HG02840 (cell line): Measurements from ENCODE around the gene TTYH2.
"Not testable (repeated sequence)": the region's sequence is repeated elsewhere in the genome, so short reads cannot be mapped to it uniquely, and the experiment has no call there.

Experiments used
- ATAC-seq: cut with Tn5 transposase; IDR thresholded peaks from one replicate; pipeline ENCODE4 v1.9.1; 2021; ENCODE audit warnings: mild to moderate bottlenecking, moderate library complexity, moderate number of reproducible peaks; ENCODE audit not compliant: unreplicated experiment, low FRiP score

Gene TTYH2

GRCh38 chr17:74252211-74252610 is 38.8 kb downstream of the TTYH2 start:
- no peak for ATAC-seq

DNA sequence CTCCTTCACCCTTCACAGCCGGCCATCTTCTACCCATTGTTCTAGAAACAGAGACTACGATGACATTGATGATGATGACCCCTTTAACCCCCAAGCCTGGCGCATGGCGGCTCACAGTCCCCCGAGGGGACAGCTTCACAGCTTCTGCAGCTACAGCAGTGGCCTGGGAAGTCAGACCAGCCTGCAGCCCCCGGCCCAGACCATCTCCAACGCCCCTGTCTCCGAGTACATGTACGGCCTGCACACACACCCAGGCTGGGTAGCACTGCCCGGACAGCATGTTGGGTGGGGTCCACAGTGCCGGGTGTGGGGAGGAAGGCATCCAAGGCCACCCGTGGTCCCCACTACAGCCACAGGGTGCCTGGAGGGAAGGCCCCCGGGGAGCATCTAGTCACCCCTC is 39.7 kb downstream of the TTYH2 start:
- ATAC-seq = no peak

DNA sequence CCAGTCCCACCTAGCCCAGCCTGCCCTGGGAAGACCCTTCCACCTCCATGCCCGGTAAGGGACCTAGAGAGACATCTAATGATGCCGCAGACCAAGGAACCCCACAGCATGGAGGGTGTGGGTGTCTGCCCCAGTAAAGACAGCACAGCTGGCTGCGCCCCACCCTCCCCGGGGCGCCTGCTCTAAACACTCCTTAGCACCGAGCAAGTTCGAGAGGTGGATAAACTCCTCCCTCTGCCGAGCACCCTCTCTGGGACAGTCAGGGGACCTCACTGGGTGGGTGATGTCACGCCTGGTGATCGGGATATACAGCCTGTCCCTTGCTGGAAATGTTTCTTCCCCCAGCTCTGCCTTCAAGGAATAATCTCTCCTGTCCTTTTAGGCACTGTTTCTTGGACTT is 43.9 kb downstream of the TTYH2 start:
- no peak for ATAC-seq

DNA sequence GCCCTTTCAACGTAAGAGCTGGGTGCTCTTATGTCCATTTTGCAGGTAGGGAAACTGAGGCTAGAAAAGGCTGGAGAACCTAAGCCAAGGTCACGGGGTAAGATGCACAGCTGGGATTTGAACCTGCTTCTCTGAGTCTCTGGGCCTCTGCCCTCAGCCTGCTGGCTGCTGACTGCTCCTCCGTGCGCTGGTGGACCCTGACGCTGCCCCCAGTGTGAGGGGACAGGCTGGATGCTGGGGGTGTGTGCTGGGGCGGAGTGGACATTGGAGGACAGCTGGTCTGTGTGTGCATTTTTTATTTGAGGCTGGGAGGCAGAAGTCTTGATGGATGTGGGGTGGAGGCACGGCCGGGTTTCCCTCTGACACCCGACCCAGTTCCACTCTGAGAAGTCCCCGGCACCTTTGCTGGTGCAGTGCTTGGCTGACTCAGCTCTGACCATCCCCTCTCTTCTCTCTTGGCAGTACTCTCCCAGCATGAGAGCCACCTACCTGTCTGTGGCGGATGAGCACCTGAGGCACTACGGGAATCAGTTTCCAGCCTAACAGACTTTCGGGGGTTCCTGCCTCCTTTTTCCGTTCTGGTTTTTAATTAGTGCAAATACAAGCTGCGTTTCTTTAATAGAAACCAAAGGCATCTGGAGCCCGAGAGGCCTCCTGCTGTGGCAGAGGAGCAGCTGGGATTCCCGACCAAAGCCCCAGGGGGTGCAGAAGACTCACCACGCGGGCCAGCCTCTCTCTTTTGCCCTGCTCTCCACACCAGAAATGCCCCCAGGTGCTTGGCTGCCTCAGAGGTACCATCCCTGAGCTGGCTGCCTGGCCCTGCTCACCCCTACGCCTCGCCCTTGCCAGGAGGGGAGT is 46.5 kb downstream of the TTYH2 start:
- ATAC-seq = no peak

- ATAC-seq = no peak
These were observed 47.1 kb downstream of the TTYH2 start for GRCh38 chr17:74260525-74260850.

DNA sequence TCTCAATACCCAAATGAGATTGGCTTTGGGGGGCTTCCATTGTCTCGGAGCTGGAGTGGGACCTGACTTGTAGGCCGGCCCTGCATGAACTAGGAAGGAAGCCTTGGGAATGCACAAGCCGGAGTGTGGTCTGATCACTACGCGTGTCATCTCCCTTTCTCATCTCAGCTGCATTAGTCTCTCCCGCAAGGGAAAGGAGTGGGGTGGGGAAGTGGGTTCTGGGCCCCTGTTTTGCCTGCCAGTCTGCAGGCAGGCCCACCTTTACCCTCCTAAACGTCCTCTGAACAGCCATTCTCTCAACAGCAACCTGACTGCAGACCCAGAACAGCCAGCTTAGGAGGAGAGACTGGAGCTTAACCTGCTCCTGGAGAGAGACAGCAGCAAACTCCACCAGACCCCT is 49.2 kb downstream of the TTYH2 start:
- no peak for ATAC-seq

DNA sequence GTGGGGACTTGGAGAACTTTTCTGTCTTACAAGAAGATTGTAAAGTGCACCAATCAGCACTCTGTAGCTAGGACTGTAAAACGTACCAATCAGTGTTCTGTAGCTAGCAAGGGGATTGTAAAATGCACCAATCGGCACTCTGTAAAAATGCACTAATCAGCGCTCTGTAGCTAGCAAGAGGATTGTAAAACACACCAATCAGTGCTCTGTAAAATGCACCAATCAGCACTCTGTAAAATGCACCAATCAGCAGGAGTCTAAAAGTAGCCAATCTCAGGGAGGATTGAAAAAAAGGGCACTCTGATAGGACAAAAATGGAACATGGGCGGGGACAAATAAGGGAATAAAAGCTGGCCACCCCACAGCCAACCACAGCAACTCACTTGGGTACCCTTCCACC is 53.7 kb downstream of the TTYH2 start:
- not testable (repeated sequence) for ATAC-seq

GRCh38 chr17:74267579-74267978 is 54.2 kb downstream of the TTYH2 start:
- ATAC-seq = no peak

DNA sequence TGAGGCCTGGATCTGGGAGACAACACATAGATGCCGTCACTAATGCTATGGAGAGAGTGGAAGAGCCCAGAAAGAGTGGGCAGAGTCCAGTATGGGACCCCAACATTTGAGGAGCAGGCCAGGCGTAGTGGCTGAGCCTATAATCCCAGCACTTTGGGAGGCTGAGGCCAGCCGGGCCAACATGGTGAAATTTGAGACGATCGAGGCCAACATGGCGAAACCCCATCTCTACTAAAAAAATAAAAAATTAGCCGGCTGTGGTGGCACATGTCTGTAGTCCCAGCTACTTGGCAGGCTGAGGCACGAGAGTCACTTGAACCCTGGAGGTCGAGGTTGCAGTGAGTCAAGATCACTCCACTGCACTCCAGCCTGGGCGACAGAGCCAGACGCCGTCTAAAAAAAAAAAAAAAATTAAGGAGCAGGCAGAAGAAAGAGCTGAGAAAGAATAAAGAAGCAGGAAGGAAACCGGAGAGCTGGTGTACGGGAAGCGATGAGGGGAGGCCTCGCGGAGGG is 54.7 kb downstream of the TTYH2 start:
- ATAC-seq = no peak

DNA sequence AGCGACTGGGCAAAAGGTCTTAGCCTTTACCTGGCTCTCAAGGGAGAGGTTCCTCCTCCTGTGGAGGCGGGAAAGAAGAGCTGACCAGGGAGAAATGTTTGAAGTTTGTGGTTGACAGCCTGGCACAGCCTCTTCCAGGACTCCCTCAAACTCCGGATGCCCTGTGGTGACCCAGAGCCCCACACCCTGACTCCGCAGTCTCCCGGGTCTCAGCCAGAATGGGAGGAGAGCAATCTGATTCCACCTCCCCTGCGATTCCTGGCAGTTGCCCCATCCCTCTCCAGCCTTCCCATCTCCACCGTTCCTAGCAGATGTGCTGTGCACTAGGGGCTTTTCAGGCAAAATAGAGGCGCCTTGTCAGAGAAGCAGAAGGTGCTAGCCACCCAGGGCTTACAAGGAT is 55.2 kb downstream of the TTYH2 start:
- no peak for ATAC-seq

- no peak for ATAC-seq
These were observed 57.0 kb downstream of the TTYH2 start for GRCh38 chr17:74270333-74270732.

DNA sequence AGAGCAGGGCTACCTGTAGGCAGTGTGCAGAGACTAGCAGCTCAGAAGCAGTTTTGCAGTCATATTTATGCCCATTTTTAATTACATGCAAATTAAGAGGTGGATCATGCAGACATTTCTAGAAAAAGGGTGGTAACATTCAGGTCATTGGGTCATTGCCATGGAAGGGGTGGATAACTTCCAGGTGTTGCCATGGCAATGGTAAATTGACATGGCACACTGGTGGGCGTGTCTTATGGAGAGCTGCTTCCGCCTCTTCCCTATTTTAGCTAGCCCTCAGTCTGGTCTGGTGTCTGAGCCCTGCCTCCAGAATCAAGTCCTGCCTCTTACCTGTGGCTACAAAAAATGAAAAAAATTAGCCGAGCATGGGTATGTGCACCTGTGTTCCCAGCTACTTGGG is 57.9 kb downstream of the TTYH2 start:
- no peak for ATAC-seq

- ATAC-seq = no peak
These were observed 58.7 kb downstream of the TTYH2 start for GRCh38 chr17:74271901-74272561.

GRCh38 chr17:74272731-74273201 is 59.4 kb downstream of the TTYH2 start:
- ATAC-seq = no peak

DNA sequence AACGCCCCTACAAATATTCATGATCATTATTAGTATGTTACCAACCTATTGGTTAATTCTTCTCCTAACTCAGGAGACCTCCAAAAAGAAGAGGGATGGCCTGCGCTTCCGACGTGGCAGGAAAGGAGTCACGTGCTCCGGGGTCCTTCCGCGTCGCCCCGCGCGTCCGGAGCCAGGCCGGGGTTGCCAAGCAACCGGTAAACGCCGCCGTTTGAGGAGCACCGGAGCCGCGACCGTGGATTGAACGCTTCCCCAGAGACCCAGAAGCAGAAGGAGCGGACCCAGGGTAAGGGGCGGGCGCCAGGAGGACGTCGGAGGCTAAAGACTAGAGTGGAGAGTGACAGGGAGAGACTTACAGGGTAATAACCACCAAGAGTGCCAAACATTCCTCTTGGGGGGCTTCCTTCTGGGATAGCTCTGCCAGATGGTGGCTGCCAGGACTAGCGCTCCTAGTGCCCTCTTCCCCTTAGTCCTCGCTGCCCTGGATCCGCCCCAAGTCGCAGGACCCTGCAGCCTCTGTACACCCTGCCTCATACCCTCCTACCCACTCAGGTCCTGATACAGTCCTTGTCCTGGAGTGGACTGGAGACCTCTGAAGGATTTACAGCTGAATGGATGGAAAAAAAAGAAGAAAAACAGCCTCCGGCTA is 60.8 kb downstream of the TTYH2 start, which contains the start of gene DNAI2:
Gene DNAI2 (plus strand): TSS at position 175 of the 649 bp plus-strand sequence. CDS start 7,584 bp downstream, outside the sequence.
- ATAC-seq = no peak

DNA sequence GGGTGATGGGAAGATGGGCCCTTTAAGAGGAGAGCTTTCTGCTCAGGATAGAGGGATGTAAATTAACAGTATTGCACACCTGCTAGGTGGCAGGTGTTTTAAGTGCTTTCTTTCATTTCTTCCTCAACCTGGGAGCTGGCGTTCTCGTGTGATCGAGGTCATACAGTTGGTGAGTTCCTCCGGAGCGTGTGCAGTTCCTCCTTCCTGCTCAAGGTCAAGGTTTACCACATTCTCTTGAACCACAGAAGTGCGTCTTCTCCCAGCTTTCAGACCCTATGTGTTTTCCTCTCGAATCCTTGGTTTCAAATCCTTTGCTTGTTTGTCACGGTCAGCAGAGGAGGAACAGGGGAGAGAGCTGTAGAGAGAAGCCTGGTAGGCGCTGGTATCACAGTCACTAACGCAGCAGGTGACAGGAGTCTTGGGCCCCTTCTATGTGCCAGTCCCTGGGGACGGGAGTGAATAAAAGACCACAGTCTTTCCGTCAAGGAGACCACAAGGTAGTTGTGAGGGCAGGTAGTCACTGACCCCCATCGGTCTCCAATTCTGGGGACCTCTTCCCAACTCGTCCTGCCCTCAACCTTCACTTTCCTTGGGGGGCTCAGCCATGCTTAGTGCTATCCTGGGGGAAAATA is 61.5 kb downstream of the TTYH2 start:
- ATAC-seq = no peak

- ATAC-seq = no peak
These were observed 62.7 kb downstream of the TTYH2 start for GRCh38 chr17:74276051-74276476.

DNA sequence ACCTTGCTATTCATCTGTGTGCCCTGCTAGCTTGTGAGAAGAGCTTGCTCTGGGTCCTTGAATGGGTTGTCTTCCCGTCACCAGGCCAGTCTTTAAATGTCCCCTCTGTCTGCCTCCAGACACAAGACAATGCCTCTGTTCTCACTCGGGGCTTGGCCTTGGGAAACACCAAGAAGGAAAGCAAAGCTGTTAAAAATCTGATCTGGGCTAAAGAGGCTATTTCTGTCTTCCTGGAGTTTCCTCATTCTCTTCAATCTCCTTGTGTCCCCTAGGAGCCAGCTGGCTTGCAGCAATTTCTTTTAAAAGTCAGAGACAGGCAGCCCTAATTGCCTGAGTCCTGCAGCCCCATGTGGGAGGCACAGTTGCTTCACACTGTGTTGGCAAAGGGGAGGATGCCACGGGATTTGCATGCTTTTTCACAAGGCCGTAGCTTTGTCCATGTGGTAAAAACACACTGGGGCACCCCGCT is 63.2 kb downstream of the TTYH2 start:
- ATAC-seq = no peak

- ATAC-seq = no peak
These were observed 64.6 kb downstream of the TTYH2 start for GRCh38 chr17:74277935-74278334.

DNA sequence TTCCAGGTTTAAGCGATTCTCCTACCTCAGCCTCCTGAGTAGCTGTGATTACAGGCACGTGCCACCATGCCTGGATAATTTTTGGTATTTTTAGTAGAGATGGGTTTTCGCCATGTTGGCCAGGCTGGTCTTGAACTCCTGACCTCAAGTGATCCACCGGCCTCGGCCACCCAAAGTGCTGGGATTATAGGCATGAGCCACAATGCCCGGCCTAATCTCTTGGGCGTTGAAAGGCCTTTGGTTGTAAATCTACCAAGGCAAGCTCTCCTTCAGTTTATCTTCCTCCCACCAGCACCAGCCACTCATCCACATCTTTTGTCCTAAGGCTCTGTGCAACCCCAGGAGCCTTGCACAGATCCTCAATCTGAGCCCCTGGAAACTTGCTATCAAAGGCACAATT is 66.2 kb downstream of the TTYH2 start:
- ATAC-seq = not testable (repeated sequence)
